Activated CD8-positive, alpha-beta memory T cell treated with anti-CD3 and anti-CD28 coated beads, Interleukin-2, amount 50 U/mL, for 24 hours (primary cell): ENCODE measurements around the gene BARD1.
A peak's percentile ranks its signal among the peaks of the same experiment; 100 is the strongest.
"Not testable (repeated sequence)": the region's sequence is repeated elsewhere in the genome, so short reads cannot be mapped to it uniquely, and the experiment has no call there.

Source experiments
- DNase-seq: peaks from one replicate; pipeline ENCODE4 v3.0.0-alpha.2; 2020; ENCODE audit errors: extremely low read depth

The BARD1 gene

GRCh38 chr2:214808981-214809750 is at the start of gene BARD1:
TSS of gene BARD1 (minus strand) at chr2:214809683. CDS start at chr2:214809569, 114 bp downstream.
- peak; percentile 2 for DNase-seq

DNA sequence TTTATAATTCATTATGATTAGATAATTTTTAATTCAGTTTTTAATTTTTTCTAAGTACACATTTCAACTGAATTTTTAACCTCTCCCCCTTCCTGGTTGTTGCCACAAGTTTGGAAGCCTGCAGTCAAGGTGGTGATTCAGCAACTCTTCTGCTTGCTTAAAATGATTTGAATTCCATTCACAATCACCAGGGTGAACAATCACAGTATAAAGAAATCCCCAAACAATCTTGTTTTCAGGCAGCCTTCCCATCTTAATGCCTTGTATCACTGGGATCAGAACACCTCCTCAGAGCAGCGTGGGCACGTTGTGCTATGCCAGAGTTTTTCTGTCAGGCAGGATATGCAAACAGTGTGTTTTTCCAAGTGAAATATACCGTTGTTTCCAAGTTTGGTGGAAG is 46.7 kb upstream of the BARD1 start:
- no peak for DNase-seq

GRCh38 chr2:214853906-214854305 is 44.4 kb upstream of the BARD1 start:
- no peak for DNase-seq

DNA sequence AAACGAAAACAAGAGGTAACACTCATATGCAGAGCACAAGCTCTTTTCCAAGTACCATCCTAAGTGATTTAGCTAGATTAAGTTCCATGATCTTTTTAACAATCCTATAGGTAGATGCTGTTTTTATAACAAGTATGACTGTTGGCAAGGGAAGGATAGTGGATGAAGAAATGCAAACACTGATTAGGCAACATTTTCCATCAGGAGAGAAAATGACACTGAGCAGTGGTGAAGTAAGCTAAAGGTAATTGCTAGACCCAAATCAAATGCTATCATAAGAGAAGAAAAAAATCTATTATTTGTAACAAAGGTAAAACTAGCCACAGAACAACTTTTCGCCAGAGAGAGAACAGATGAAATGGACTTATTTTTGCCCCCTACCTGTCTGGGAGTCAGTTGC is 34.3 kb upstream of the BARD1 start:
- DNase-seq: no peak

GRCh38 chr2:214839464-214839863 is 30.0 kb upstream of the BARD1 start:
- DNase-seq: no peak

DNA sequence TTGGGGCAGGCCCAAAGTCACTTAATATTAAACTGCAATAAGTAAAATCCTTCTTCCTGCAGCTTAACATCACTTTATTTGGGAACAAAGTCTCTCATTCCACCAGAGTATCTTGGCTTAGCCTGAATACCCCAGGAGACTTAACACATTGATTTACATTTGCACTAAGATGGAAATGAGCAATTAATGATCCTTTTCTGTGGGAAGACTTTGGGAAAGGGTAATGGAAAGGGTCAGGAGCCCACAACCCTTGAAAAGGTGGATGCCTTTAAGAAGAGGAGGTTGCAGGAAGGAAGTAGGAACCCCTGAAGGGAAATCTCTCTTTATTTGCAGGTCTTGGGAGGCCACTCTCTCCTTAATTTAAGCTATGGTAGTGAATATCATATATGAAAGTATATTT is 28.0 kb upstream of the BARD1 start:
- no peak for DNase-seq

GRCh38 chr2:214836568-214836967 is 27.1 kb upstream of the BARD1 start:
- no peak for DNase-seq

GRCh38 chr2:214830794-214831346 is 21.4 kb upstream of the BARD1 start:
- no peak for DNase-seq

DNA sequence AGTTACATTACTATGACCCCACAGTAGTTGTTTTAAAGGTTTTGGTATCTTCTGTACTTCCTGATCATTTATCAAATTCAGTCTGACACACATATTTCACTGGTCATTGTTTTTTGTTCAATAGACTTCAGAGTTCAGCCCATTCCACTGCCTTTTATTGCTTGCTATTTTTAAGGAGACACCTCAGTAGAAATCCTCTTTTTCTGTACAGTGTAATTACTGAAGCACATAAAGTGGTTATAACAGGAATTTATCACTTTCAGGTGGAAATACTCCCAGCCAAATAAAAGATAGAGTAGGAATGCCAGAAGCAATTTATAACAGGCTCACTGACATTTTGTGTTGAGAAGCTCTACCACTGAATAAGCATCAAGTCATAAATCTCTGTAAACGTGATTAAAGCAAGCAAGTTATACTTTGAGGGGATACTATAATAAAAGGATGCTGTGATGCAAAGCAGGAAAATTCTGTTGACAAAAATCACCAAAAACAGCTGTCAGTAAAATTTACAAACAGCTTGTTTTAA is 6.6 kb upstream of the BARD1 start:
- no peak for DNase-seq

GRCh38 chr2:214810671-214811070 is 1.2 kb upstream of the BARD1 start:
- DNase-seq: no peak

- peak; percentile 98 for DNase-seq
Observed at GRCh38 chr2:214809751-214810564, 475 bp upstream of the BARD1 start.

DNA sequence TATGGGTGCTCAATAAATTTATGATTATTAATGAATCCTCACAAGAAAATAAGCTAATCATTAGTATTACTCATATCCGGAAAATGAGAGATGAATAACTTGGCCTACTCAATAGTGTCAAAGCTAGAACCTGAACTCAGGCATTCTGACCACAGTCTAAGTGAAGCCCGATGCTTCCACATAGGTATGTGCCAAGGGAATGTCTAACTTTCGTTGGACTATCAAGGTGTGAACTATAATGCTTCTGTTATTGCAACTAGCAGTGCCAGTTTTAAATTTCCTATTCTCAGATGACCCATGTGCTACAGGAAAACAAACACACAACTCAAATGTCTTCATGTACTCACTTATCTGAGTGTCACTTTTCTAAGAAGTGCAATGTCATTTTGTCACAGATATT is 1.8 kb downstream of the BARD1 start:
- DNase-seq: no peak

DNA sequence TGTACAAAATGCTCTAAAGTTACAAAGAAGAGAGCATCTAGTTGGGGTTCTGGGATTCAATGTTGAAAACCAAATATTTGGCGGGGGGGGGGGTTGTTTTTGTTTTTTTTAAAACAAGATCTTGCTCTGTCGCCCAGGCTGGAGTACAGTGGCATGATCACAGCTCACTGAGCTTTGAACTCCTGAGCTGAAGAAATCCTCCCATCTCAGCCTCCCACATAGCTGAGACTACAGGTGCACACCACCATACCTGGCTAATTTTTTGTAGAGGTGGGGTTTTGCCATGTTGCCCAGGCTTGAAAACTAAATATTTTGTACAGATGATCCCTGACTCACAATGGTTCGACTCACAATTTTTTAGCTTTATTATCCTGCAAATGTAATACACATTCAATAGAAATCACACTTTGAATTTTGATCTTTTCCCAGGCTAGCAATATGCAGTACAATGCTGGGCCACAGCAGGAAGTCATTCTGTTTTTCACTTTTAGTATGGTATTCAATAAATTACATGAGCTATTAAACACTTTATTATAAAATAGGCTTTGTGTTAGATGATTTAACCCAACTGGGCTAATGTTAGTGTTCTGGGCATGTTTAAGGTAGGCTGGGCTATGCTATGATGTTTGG is 7.6 kb downstream of the BARD1 start:
- no peak for DNase-seq

- no peak for DNase-seq
Observed at GRCh38 chr2:214801068-214801467, 8.4 kb downstream of the BARD1 start.

DNA sequence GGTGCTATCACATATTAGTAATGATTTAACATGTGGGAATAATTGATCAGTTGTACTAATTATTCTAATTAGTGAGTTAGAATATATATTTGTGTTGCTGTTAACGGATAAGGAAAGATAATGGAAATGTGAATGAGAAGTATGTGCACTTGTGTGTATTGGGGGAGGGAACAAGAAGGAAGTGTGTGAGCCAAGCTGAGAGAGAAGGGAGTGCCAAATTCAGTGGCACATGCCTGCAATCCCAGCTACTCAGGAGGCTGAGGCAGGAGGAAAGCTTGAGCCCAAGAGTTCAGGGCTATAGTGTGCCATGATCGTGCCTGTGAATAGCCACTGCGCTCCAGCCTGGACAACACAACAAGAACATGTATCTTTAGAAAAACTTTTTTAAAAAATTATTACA is 9.3 kb downstream of the BARD1 start:
- no peak for DNase-seq

- DNase-seq: no peak
Observed at GRCh38 chr2:214796911-214797310, 12.6 kb downstream of the BARD1 start.

GRCh38 chr2:214783181-214783580 is 26.3 kb downstream of the BARD1 start:
- DNase-seq: not testable (repeated sequence)

DNA sequence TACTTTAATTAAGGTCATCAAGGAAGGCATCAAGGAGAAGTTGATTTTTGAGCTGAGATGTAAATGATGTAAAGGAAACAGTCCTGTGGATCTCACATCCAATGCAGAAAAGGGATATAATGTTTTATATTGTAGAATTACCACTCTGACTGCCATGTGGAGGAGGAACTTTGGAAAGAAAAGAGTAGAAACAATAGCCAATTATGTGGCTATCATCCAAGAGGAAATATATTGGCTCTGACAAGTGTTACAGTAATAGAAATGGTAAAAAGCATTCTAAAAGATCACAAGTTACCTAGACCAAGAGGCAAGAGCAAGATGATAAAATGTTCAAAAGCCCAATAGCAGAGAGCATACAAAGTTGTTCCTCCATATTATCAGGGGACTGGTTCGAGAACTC is 26.8 kb downstream of the BARD1 start:
- no peak for DNase-seq

- no peak for DNase-seq
Observed at GRCh38 chr2:214781226-214781625, 28.3 kb downstream of the BARD1 start.

DNA sequence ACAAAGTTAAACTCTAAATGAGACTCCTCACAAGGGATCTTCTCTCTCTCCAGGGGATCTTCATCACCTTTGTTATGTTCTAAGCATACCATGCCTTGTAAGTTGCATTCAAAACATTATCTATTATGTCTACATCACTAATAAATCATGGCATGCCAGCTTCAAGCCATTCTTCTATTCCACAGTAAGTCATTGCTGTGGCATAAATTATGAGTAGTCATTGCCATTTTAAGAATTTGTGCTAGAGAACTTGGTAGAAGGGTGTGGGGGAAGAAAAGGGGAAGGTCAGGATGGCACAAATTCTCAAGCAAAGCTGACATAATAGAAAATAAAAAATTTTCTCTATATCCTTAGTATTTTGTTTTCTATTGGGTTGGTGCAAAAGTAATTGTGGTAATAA is 33.5 kb downstream of the BARD1 start:
- no peak for DNase-seq

- DNase-seq: no peak
Observed at GRCh38 chr2:214774108-214774507, 35.4 kb downstream of the BARD1 start.

GRCh38 chr2:214772443-214773015 is 37.0 kb downstream of the BARD1 start:
- DNase-seq: no peak
